Activated CD4-positive, CD25-positive, alpha-beta regulatory T cell treated with anti-CD3 and anti-CD28 coated beads, Interleukin-2, amount 50 U/mL, for 16 hours (primary cell): Measurements from ENCODE around the gene TMEM54.

Source experiments
- DNase-seq: peaks from one replicate; pipeline ENCODE4 v3.0.0-alpha.2; 2020; ENCODE audit warnings: low read depth, low spot score

TMEM54 gene

DNA sequence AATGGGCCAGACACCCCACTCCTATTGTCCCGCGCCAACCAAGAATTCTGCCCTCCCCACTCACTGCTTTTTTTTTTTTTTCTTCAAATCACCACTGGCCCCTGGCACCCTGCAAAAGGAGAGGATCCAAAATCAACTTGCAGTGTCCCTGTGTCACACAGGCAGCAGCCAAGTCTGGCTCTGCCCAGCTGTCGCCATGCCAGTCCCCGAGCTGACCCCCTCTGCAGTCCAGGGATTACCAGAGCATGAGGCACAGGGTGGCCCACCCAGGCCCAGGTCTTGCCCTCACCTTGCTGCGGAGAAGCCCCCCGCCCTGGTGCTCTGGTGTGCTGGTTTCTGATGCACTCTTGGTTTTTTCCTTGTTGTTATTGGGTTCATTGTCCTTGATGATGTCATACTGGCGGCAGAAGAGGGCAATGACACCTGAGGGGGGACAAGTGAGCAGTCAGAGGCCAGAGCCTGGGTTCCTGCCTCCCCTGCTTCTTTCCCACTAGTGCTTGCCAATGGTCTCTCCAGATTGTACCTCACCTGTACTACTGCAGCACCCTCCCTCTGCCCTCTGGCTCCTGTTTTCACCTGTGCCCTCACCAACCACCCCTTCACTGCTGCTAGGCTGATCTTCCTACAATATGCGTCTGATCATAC is 36.7 kb downstream of the TMEM54 start:
- no peak for DNase-seq

GRCh38 chr1:32863881-32864245 is 37.3 kb downstream of the TMEM54 start:
- DNase-seq, result no peak

- no peak for DNase-seq
Observed at GRCh38 chr1:32863218-32863880, 37.8 kb downstream of the TMEM54 start.

DNA sequence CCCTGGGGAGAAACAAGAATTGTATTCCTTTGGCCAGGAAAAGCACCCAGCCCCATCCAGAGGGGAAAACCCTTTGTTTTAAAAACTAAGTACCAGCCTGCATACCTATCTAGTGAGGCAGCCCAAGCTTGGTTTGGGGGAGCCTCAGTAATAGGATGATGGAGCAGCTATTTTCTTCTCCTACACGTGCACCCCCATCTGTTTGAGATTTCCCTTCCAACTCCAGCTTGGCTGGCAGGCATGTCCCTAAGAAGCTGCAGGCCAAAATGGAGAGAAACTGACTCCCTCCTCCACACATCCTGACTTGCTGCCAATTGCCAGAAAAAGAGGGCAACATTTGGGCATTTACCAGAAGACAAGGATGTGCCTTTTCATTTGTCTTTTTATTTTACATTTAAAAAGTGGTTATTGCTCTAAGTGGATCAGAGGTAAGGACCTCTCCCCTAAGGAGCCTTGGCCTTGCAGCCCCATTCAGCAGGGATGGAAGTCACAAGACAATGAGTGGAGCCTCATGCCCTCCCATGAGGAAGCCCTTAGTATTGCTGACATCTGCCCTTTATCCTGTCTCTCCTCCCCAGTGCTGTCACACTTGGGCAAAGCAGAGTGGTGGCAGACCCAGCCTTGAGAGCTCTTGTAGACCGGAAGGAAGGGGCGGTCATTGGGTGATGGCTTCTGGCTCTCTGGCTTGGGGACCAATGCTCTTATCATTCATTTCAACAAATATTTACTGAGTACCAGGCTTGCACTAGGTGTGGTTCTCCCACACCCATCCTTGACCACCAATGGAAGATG is 39.1 kb downstream of the TMEM54 start:
- no peak for DNase-seq

DNA sequence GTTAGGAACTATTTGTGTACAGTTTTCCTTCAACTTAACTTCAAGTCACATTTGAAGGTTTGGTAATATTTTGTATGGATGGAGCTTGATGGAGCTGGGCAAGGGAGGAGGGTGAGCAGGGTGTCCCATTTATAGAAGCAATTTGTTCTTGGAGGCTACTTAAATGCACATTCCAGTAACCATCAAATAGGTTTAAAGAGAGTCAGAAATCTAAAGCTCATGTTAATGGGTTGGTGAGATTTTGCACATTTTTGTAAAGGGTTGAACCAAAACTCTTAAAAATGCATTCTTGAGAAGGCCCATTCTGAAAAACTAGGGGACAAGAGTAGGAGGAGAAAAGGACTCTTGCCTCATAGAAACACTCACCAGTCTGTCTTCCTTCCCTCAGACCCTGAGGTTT is 40.6 kb downstream of the TMEM54 start:
- no peak for DNase-seq

GRCh38 chr1:32859915-32860314 is 41.3 kb downstream of the TMEM54 start:
- DNase-seq, result no peak

- no peak for DNase-seq
Observed at GRCh38 chr1:32858791-32859190, 42.4 kb downstream of the TMEM54 start.

DNA sequence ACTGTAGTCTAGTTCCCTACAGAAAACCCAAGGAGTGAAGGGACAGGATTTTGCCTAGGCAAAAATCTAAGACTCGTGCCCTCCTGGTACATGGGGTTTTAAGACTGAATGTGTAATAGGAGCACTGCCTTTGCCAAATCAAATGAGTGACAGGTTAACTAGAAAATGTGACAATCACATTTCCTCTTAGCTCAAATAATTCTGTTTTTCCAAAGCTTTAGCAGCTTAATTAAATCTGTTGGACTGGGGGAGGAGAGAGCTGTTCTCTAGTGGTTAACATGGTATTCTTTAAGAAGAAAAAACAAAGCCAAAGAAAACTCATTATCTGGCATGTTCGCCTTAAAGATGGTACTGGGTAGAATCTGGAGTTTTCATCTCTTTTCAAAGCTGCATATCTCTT is 43.1 kb downstream of the TMEM54 start:
- DNase-seq, result no peak

- DNase-seq, result no peak
Observed at GRCh38 chr1:32855861-32856617, 45.1 kb downstream of the TMEM54 start.

- DNase-seq, result no peak
Observed at GRCh38 chr1:32848354-32849063, 52.7 kb downstream of the TMEM54 start.
